Thymus (tissue), 11 donors: ENCODE data around the gene OSBPL6. TPM values are rescaled to one million over a fixed set of nuclear protein-coding genes. Genes with fewer than 3 reads are reported as not detected.
"Not testable (repeated sequence)": the region's sequence is repeated elsewhere in the genome, so short reads cannot be mapped to it uniquely, and the experiment has no call there.

Experiments used
- DNase-seq, 9 donors: peaks; one replicate each; pipeline ENCODE4 v3.0.0-alpha.2; 2013; ENCODE audit warnings: low spot score in 9 of 9, low read depth in 6 of 9, missing footprints in 1 of 9
- H3K27ac ChIP-seq, 2 donors: one replicate each; pipeline ENCODE4 v1.5.1; 2013; ENCODE audit warnings: control low read depth in 1 of 2, low read depth in 1 of 2, low read length in 1 of 2, mild to moderate bottlenecking in 1 of 2, moderate library complexity in 1 of 2
- H3K27me3 ChIP-seq, 2 donors: one replicate each; pipeline ENCODE4 v1.5.1; 2013; ENCODE audit warnings: low read length in 1 of 2; ENCODE audit not compliant: control insufficient read depth in 2 of 2, insufficient read depth in 1 of 2
- H3K36me3 ChIP-seq, 2 donors: one replicate each; pipeline ENCODE4 v1.5.1; 2013; ENCODE audit warnings: low read length in 1 of 2, mild to moderate bottlenecking in 1 of 2, moderate library complexity in 1 of 2; ENCODE audit not compliant: control insufficient read depth in 2 of 2, insufficient read depth in 2 of 2
- H3K4me1 ChIP-seq, 2 donors: one replicate each; pipeline ENCODE4 v1.5.1; 2013; ENCODE audit warnings: low read length in 2 of 2; ENCODE audit not compliant: control insufficient read depth in 2 of 2, insufficient read depth in 2 of 2
- H3K4me3 ChIP-seq, 2 donors: one replicate each; pipeline ENCODE4 v1.5.1; 2013; ENCODE audit warnings: low read length in 2 of 2, control low read depth in 1 of 2, mild to moderate bottlenecking in 1 of 2
- H3K9me3 ChIP-seq, 2 donors: one replicate each; pipeline ENCODE4 v1.5.1; 2013; ENCODE audit warnings: low read length in 1 of 2, mild to moderate bottlenecking in 1 of 2; ENCODE audit not compliant: control insufficient read depth in 2 of 2, insufficient read depth in 1 of 2
- whole genome bisulfite sequencing: extraction: QIAGEN DNeasy Blood & Tissue Kit; methylation state at CpG from one replicate; pipeline ENCODE4 v1.1.7; 2013; 5-methylcytosine and 5-hydroxymethylcytosine counted together
- polyA plus RNA-seq: library from polyadenylated mRNA; stranded (reverse); fragments of 200-250 nt; gene quantifications from one replicate; pipeline ENCODE4 v1.2.3, GENCODE V29; 2013
- total RNA-seq: library from RNA; stranded (reverse); fragments of 120-200 nt; gene quantifications from one replicate; pipeline ENCODE4 v1.2.4, GENCODE V29; 2013
- donor health status: healthy.

The OSBPL6 gene
- total and polyA plus RNA-seq, 2 donors: 0.28 to 5.7 TPM

- no peaks in the 10 kb centered on the region for H3K4me1 ChIP-seq
- no peak for DNase-seq
- H3K27me3 ChIP-seq: no peaks in the 10 kb centered on the region
- H3K36me3 ChIP-seq: no peaks in the 10 kb centered on the region
- no peak overlapping the region for H3K27ac ChIP-seq
- WGBS: 92% methylated on average over 4 of the region's 4 CpGs
- H3K4me3 ChIP-seq: no peak overlapping the region
- no peaks in the 10 kb centered on the region for H3K9me3 ChIP-seq
These were observed 30.9 kb upstream of the OSBPL6 start for GRCh38 chr2:178163395-178163794.

DNA sequence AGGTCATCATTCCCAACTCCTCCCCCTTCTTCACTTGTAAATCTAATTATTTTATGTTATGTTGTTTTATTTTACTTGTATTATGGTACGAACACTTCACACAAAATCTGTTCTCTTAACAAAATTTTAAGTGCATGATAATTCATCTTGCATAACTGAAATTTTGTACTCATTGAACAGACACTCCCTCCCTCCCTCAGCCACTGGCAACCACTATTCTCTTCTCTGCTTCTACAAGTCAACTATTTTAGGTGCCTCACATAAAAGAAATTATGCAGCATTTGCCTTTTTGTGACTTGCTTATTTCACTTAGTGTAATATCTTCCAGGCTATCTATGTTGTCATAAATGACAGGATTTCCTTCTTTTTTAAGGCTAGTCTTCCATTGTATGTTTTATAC is 30.4 kb upstream of the OSBPL6 start:
- Histone ChIP-seq H3K36me3 (no peaks in the 10 kb centered on the region), H3K9me3 (no peaks in the 10 kb centered on the region), H3K27me3 (no peaks in the 10 kb centered on the region), H3K4me3 (no peak overlapping the region), H3K27ac (no peak overlapping the region), H3K4me1 (no peaks in the 10 kb centered on the region)
- no peak for DNase-seq
- WGBS: 0% methylated on average over 1 of the region's 1 CpG

- Histone ChIP-seq H3K4me1 (no peaks in the 10 kb centered on the region), H3K27ac (no peak overlapping the region), H3K9me3 (no peaks in the 10 kb centered on the region), H3K36me3 (no peaks in the 10 kb centered on the region), H3K27me3 (no peaks in the 10 kb centered on the region), H3K4me3 (no peak overlapping the region)
- no peak for DNase-seq
- WGBS: 97% methylated on average over 1 of the region's 1 CpG
These were observed 20.7 kb upstream of the OSBPL6 start for GRCh38 chr2:178173657-178174056.

GRCh38 chr2:178177066-178177679 is 17.1 kb upstream of the OSBPL6 start:
- Histone ChIP-seq H3K4me3 (no peak overlapping the region), H3K27me3 (no peaks in the 10 kb centered on the region), H3K27ac (no peak overlapping the region), H3K9me3 (no peaks in the 10 kb centered on the region), H3K36me3 (no peaks in the 10 kb centered on the region), H3K4me1 (no peaks in the 10 kb centered on the region)
- WGBS: 90% methylated on average over 1 of the region's 1 CpG
- DNase-seq: no peak

GRCh38 chr2:178180648-178181047 is 13.7 kb upstream of the OSBPL6 start:
- H3K27me3 ChIP-seq, H3K27ac ChIP-seq, H3K9me3 ChIP-seq, H3K36me3 ChIP-seq, H3K4me3 ChIP-seq, DNase-seq, H3K4me1 ChIP-seq: not testable (repeated sequence)
- WGBS: 97% methylated on average over 2 of the region's 2 CpGs

DNA sequence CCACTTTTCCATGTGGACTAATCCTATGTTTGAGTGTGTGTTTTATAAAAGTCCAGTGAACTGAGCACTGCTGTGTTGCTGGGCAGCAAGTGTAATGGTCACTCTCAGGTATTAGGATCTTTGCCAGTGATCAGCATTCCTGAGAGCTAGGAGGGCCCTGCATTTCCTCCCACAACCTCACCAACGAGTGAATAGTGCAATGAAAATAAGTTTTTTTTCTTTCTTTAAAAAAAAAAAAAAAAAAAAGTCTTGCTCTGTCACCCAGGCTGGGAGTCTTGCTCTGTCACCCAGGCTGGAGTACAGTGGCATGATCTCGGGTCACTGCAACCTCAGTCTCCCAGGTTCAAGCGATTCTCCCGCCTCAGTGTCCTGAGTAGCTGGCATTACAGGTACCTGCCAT is 6.5 kb upstream of the OSBPL6 start:
- no peaks in the 10 kb centered on the region for H3K4me1 ChIP-seq
- H3K9me3 ChIP-seq: no peaks in the 10 kb centered on the region
- DNase-seq: no peak
- H3K36me3 ChIP-seq: no peaks in the 10 kb centered on the region
- 90% methylated on average over 4 of the region's 4 CpGs for WGBS
- H3K27me3 ChIP-seq: peaks cover 12 to 18% of the 10 kb centered on the region in 2 donors
- no peak overlapping the region for H3K4me3 ChIP-seq
- no peak overlapping the region for H3K27ac ChIP-seq

GRCh38 chr2:178188466-178188865 is 5.8 kb upstream of the OSBPL6 start:
- no peak overlapping the region for H3K4me3 ChIP-seq
- H3K27me3 ChIP-seq: peaks cover 18 to 24% of the 10 kb centered on the region in 2 donors
- H3K9me3 ChIP-seq: no peaks in the 10 kb centered on the region
- 98% methylated on average over 2 of the region's 2 CpGs for WGBS
- no peak for DNase-seq
- H3K36me3 ChIP-seq: no peaks in the 10 kb centered on the region
- no peak overlapping the region for H3K27ac ChIP-seq
- H3K4me1 ChIP-seq: peaks cover 0 to under 1% of the 10 kb centered on the region in 2 donors

- peaks cover 40 to 48% of the 10 kb centered on the region in 2 donors for H3K27me3 ChIP-seq
- peaks cover 8 to 11% of the 10 kb centered on the region in 2 donors for H3K4me1 ChIP-seq
- no peaks in the 10 kb centered on the region for H3K36me3 ChIP-seq
- H3K4me3 ChIP-seq: no peak overlapping the region
- H3K9me3 ChIP-seq: peaks cover 0 to 2% of the 10 kb centered on the region in 2 donors
- DNase-seq: peak in 2 of 9 donors; percentile 17 to 44
- H3K27ac ChIP-seq: no peak overlapping the region
- 50% methylated on average over 6 of the region's 6 CpGs for WGBS
These were observed 3.3 kb upstream of the OSBPL6 start for GRCh38 chr2:178191004-178191508.

- no peak for DNase-seq
- Histone ChIP-seq H3K36me3 (no peaks in the 10 kb centered on the region), H3K27me3 (peaks cover 42 to 53% of the 10 kb centered on the region in 2 donors), H3K4me3 (no peak overlapping the region), H3K4me1 (peaks cover 8 to 11% of the 10 kb centered on the region in 2 donors), H3K27ac (no peak overlapping the region), H3K9me3 (peaks cover 0 to 2% of the 10 kb centered on the region in 2 donors)
- 93% methylated on average over 2 of the region's 2 CpGs for WGBS
These were observed 2.8 kb upstream of the OSBPL6 start for GRCh38 chr2:178191511-178191910.
